ENCODE measurements around the gene BASP1. TPM values are rescaled to one million over a fixed set of nuclear protein-coding genes. Genes with fewer than 3 reads are reported as not detected.
A peak's percentile ranks its signal among the peaks of the same experiment; 100 is the strongest.

BASP1 gene
- total RNA-seq, 2 donors from 2014 or later = 60.3 to 63.0 TPM

GRCh38 chr5:17272111-17272510 lies 54.7 kb downstream of the BASP1 start:
- H3K9me3 Mint-ChIP-seq = no peaks in the 10 kb centered on the region
- H3K4me1 ChIP-seq (ENCODE audit: control insufficient read depth, insufficient read depth, low read length) = no peaks in the 10 kb centered on the region
- peaks cover 34% of the 10 kb centered on the region for H3K36me3 Mint-ChIP-seq (ENCODE audit: low read depth)
- peaks cover 36% of the 10 kb centered on the region for H3K36me3 ChIP-seq (ENCODE audit: control insufficient read depth, insufficient read depth, low read length)
- H3K27ac Mint-ChIP-seq = no peak overlapping the region
- DNase-seq = no peak
- no peaks in the 10 kb centered on the region for H3K27me3 ChIP-seq (ENCODE audit: control insufficient read depth, insufficient read depth, low read length, poor library complexity, severe bottlenecking)
- H3K9me3 ChIP-seq (ENCODE audit: control insufficient read depth, low read length) = peaks cover 10% of the 10 kb centered on the region
- H3K4me3 ChIP-seq (ENCODE audit: low read length) = no peak overlapping the region
- H3K4me1 Mint-ChIP-seq = peaks cover 10% of the 10 kb centered on the region
- H3K9ac ChIP-seq (ENCODE audit: extremely low read depth, low read length, poor library complexity, severe bottlenecking) = no peak overlapping the region
- no peak overlapping the region for H3K4me3 Mint-ChIP-seq
- no peaks in the 10 kb centered on the region for H3K27me3 Mint-ChIP-seq (ENCODE audit: insufficient read depth)
- H3K27ac ChIP-seq (ENCODE audit: low read depth, low read length) = no peak overlapping the region
- 90 to 95% methylated on average over 3 of the region's 3 CpGs for WGBS, 2 experiments (ENCODE audit: insufficient coverage in 1 of 2, insufficient read length in 1 of 2)
- TF ChIP-seq, protein P1, sequence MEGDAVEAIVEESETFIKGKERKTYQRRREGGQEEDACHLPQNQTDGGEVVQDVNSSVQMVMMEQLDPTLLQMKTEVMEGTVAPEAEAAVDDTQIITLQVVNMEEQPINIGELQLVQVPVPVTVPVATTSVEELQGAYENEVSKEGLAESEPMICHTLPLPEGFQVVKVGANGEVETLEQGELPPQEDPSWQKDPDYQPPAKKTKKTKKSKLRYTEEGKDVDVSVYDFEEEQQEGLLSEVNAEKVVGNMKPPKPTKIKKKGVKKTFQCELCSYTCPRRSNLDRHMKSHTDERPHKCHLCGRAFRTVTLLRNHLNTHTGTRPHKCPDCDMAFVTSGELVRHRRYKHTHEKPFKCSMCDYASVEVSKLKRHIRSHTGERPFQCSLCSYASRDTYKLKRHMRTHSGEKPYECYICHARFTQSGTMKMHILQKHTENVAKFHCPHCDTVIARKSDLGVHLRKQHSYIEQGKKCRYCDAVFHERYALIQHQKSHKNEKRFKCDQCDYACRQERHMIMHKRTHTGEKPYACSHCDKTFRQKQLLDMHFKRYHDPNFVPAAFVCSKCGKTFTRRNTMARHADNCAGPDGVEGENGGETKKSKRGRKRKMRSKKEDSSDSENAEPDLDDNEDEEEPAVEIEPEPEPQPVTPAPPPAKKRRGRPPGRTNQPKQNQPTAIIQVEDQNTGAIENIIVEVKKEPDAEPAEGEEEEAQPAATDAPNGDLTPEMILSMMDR (conservative IDR thresholded peaks at IDR 0.05) = no peak

- no peak overlapping the region for H3K9ac ChIP-seq (ENCODE audit: extremely low read depth, low read length, poor library complexity, severe bottlenecking)
- Mint-ChIP-seq H3K27ac (peak overlapping the region; percentile 52), H3K27me3 (ENCODE audit: insufficient read depth) (no peaks in the 10 kb centered on the region), H3K4me3 (no peak overlapping the region), H3K4me1 (no peaks in the 10 kb centered on the region), H3K9me3 (no peaks in the 10 kb centered on the region), H3K36me3 (ENCODE audit: low read depth) (peaks cover 25% of the 10 kb centered on the region)
- peaks cover 28% of the 10 kb centered on the region for H3K36me3 ChIP-seq (ENCODE audit: control insufficient read depth, insufficient read depth, low read length)
- TF ChIP-seq, protein P1 (conservative IDR thresholded peaks at IDR 0.05) = no peak
- no peaks in the 10 kb centered on the region for H3K4me1 ChIP-seq (ENCODE audit: control insufficient read depth, insufficient read depth, low read length)
- no peak for DNase-seq
- no peak overlapping the region for H3K27ac ChIP-seq (ENCODE audit: low read depth, low read length)
- no peaks in the 10 kb centered on the region for H3K9me3 ChIP-seq (ENCODE audit: control insufficient read depth, low read length)
- no peak overlapping the region for H3K4me3 ChIP-seq (ENCODE audit: low read length)
- WGBS, 2 experiments (ENCODE audit: insufficient coverage in 1 of 2, insufficient read length in 1 of 2) = 95 to 97% methylated on average over 40 to 57 of the region's 57 CpGs
- H3K27me3 ChIP-seq (ENCODE audit: control insufficient read depth, insufficient read depth, low read length, poor library complexity, severe bottlenecking) = no peaks in the 10 kb centered on the region
These were observed 58.1 kb downstream of the BASP1 start for GRCh38 chr5:17275289-17276158.

DNA sequence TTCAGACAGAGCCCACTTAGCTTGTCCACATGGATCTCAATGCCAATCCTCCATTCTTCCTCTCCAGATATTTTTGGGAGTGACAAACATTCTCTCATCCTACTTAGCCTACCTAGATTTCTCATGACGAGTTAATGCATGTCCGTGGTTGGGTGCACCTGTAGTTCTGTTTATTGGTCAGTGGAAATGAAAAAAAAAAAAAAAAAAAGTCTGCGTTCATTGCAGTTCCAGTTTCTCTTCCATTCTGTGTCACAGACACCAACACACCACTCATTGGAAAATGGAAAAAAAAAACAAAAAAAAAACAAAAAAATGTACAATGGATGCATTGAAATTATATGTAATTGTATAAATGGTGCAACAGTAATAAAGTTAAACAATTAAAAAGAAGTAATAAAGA lies 59.0 kb downstream of the BASP1 start:
- WGBS, 2 experiments (ENCODE audit: insufficient coverage in 1 of 2, insufficient read length in 1 of 2) = 89% methylated on average over 2 of the region's 3 CpGs; no CpG with 5 or more reads in 1 of the 2 experiments
- no peak for DNase-seq
- H3K36me3 ChIP-seq (ENCODE audit: control insufficient read depth, insufficient read depth, low read length) = peaks cover 28% of the 10 kb centered on the region
- H3K27me3 ChIP-seq (ENCODE audit: control insufficient read depth, insufficient read depth, low read length, poor library complexity, severe bottlenecking) = no peaks in the 10 kb centered on the region
- H3K4me3 ChIP-seq (ENCODE audit: low read length) = no peak overlapping the region
- Mint-ChIP-seq H3K27ac (no peak overlapping the region), H3K27me3 (ENCODE audit: insufficient read depth) (no peaks in the 10 kb centered on the region), H3K4me3 (no peak overlapping the region), H3K4me1 (no peaks in the 10 kb centered on the region), H3K36me3 (ENCODE audit: low read depth) (peaks cover 21% of the 10 kb centered on the region), H3K9me3 (no peaks in the 10 kb centered on the region)
- H3K27ac ChIP-seq (ENCODE audit: low read depth, low read length) = no peak overlapping the region
- TF ChIP-seq, protein P1 (conservative IDR thresholded peaks at IDR 0.05) = no peak
- no peaks in the 10 kb centered on the region for H3K9me3 ChIP-seq (ENCODE audit: control insufficient read depth, low read length)
- no peak overlapping the region for H3K9ac ChIP-seq (ENCODE audit: extremely low read depth, low read length, poor library complexity, severe bottlenecking)
- no peaks in the 10 kb centered on the region for H3K4me1 ChIP-seq (ENCODE audit: control insufficient read depth, insufficient read depth, low read length)
